Endodermal cell (in vitro differentiated cells): ENCODE measurements around the gene L1CAM. TPM values are rescaled to one million over a fixed set of nuclear protein-coding genes. Genes with fewer than 3 reads are reported as not detected.
A peak's percentile ranks its signal among the peaks of the same experiment; 100 is the strongest.

ENCODE experiments used
- DNase-seq: peaks from one replicate; pipeline ENCODE4 v3.0.0-alpha.2; 2017
- H3K27ac ChIP-seq: 2 replicates; pipeline ENCODE4 v1.5.1; 2013; ENCODE audit warnings: mild to moderate bottlenecking, low read depth, low read length, moderate library complexity
- H3K27me3 ChIP-seq: 2 replicates; pipeline ENCODE4 v1.6.1; 2013; ENCODE audit warnings: mild to moderate bottlenecking, low read length, moderate library complexity; ENCODE audit not compliant: insufficient read depth, control insufficient read depth, poor library complexity, severe bottlenecking
- H3K36me3 ChIP-seq: 2 replicates; pipeline ENCODE4 v1.7.0; 2013; ENCODE audit warnings: mild to moderate bottlenecking, low read length, moderate library complexity; ENCODE audit not compliant: control insufficient read depth, insufficient read depth
- H3K4me1 ChIP-seq: one replicate; pipeline ENCODE4 v1.7.0; 2013; ENCODE audit warnings: low read length; ENCODE audit not compliant: control insufficient read depth, insufficient read depth
- H3K4me3 ChIP-seq: 2 replicates; pipeline ENCODE4 v1.5.1; 2013; ENCODE audit warnings: mild to moderate bottlenecking, low read length, moderate library complexity
- H3K9ac ChIP-seq: 2 replicates; pipeline ENCODE4 v1.6.1; 2013; ENCODE audit warnings: mild to moderate bottlenecking, low read length, moderate library complexity; ENCODE audit not compliant: poor library complexity, severe bottlenecking; ENCODE audit errors: extremely low read depth
- H3K9me3 ChIP-seq: 2 replicates; pipeline ENCODE4 v1.6.1; 2013; ENCODE audit warnings: mild to moderate bottlenecking, low read length, moderate library complexity; ENCODE audit not compliant: control insufficient read depth
- H3K27ac Mint-ChIP-seq: 2 replicates; pipeline ENCODE4 v1.8.0; 2020; ENCODE audit warnings: mixed read lengths
- H3K27me3 Mint-ChIP-seq: 2 replicates; pipeline ENCODE4 v1.8.0; 2021; ENCODE audit warnings: mild to moderate bottlenecking, mixed read lengths; ENCODE audit not compliant: insufficient read depth
- H3K36me3 Mint-ChIP-seq: 2 replicates; pipeline ENCODE4 v1.8.0; 2020; ENCODE audit warnings: low read depth, mixed read lengths
- H3K4me1 Mint-ChIP-seq: 2 replicates; pipeline ENCODE4 v1.8.0; 2020; ENCODE audit warnings: mixed read lengths
- H3K4me3 Mint-ChIP-seq: 2 replicates; pipeline ENCODE4 v1.8.0; 2020; ENCODE audit warnings: mild to moderate bottlenecking, moderate library complexity, mixed read lengths
- H3K9me3 Mint-ChIP-seq: 2 replicates; pipeline ENCODE4 v1.8.0; 2020; ENCODE audit warnings: mild to moderate bottlenecking, mixed read lengths
- WGBS, 2 experiments: methylation state at CpG; one replicate each; pipeline versions ENCODE4 v1.1.5 to v1.1.7; 2013; ENCODE audit warnings: missing lambda C conversion rate in 2 of 2, mixed read lengths in 1 of 2; ENCODE audit not compliant: insufficient coverage in 1 of 2, insufficient read length in 1 of 2; 5-methylcytosine and 5-hydroxymethylcytosine counted together
- total RNA-seq, 2 donors: library from RNA; stranded (reverse); fragmentation: NEBNext Ultra II Directional in 1 of 2; extraction: Animal tissue kit (Norgen Biotek cat#: 25700) in 1 of 2; gene quantifications; 2 replicates in 1 of 2; 3 replicates in 1 of 2; pipeline ENCODE4 v1.2.1, GENCODE V29; 2021
- TF ChIP-seq, protein P1 (sequence below): fragments of 200-600 bp; sonication (generic); conservative IDR thresholded peaks from 2 replicates; pipeline ENCODE4 v1.5.0; 2021; ENCODE audit warnings: antibody characterized with exemption, mild to moderate bottlenecking

The L1CAM gene
- total RNA-seq, 2 donors from 2014 or later = 7.5 to 29.0 TPM

DNA sequence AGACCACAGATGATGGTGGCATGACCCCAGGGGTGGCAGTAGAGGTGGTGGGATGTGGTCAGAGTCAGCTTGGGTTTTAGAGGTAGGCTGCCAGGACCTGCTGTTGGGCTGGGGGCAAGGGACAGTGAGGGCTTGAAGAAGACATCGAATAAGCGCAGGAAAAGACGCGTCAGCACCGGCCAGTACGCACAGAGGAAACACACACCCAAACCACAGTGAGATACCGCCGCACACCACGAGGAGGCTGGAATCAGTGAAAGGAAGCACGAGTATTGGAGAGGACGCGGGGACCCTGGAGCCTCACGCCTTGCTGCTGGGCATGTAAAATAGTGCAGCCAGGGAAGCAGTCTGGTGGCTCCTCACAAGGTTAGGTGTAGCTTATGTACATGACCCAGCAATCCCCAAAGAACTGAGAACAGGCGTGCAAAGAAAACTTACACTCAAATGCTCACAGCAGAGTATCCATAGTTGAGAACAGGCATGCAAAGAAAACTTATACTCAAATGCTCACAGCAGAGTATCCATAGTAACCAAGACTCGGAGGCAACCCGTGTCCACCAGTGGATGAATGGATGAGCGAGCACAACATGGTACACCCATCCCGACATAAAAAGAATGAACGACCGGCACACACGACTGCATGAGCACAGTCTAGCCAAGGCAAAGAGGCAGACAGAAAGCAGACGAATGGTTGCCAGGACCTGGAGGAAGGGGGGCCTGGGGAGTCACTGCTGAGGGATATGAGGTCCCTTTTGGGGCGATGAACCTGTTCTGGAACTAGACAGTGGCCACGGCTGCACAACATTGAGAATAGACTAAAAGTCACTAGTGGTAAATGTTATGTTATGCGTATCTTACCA, 68.9 kb downstream of the L1CAM start:
- Histone ChIP-seq H3K27ac (peak overlapping the region; percentile 66), H3K36me3 (no peaks in the 10 kb centered on the region), H3K4me3 (no peak overlapping the region), H3K9me3 (no peaks in the 10 kb centered on the region), H3K4me1 (no peaks in the 10 kb centered on the region), H3K27me3 (no peaks in the 10 kb centered on the region), H3K9ac (no peak overlapping the region)
- no peak overlapping the region for H3K27ac Mint-ChIP-seq
- TF ChIP-seq, protein P1, sequence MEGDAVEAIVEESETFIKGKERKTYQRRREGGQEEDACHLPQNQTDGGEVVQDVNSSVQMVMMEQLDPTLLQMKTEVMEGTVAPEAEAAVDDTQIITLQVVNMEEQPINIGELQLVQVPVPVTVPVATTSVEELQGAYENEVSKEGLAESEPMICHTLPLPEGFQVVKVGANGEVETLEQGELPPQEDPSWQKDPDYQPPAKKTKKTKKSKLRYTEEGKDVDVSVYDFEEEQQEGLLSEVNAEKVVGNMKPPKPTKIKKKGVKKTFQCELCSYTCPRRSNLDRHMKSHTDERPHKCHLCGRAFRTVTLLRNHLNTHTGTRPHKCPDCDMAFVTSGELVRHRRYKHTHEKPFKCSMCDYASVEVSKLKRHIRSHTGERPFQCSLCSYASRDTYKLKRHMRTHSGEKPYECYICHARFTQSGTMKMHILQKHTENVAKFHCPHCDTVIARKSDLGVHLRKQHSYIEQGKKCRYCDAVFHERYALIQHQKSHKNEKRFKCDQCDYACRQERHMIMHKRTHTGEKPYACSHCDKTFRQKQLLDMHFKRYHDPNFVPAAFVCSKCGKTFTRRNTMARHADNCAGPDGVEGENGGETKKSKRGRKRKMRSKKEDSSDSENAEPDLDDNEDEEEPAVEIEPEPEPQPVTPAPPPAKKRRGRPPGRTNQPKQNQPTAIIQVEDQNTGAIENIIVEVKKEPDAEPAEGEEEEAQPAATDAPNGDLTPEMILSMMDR = no peak
- no peaks in the 10 kb centered on the region for H3K27me3 Mint-ChIP-seq
- WGBS, 2 experiments = 93 to 94% methylated on average over 3 to 25 of the region's 25 CpGs
- peaks cover 66% of the 10 kb centered on the region for H3K9me3 Mint-ChIP-seq
- peaks cover 3% of the 10 kb centered on the region for H3K4me1 Mint-ChIP-seq
- no peaks in the 10 kb centered on the region for H3K36me3 Mint-ChIP-seq
- peak; percentile 40 for DNase-seq
- no peak overlapping the region for H3K4me3 Mint-ChIP-seq

DNA sequence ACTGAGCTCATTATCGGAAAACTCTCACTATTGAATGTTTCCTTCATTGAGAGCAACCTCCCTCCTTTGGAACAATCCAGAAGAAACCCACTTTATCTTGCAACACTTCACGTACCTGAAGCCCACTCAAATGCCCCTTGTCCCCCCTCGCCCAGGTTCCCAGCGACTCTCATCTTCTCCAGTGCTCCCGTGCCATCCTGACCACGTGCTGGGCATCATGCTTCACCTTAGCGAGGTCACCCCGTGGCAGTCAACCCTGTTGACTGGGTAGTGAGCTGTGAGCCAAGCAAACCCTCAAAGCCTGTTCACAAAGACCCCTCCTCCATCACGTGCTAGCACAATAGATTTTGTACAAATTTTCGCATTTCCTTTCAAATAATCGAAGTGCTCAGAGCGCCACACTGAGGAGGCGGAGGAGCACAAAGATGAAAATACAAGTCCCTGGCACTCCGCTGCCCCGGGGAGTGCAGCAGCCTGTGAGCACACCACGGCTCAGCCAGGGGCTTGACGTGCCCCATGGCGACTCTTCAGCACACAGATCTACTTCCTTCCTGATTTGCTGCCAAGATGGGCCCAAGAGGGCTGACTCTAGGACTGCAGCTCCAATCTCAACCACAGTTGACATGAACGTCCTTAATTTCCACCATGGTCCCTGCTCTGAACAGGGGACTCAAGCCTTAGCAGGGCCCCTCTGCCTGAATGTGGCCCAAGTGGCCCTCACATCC, 71.2 kb downstream of the L1CAM start:
- no peak overlapping the region for H3K27ac ChIP-seq
- no peaks in the 10 kb centered on the region for H3K36me3 Mint-ChIP-seq
- no peak overlapping the region for H3K4me3 ChIP-seq
- no peak overlapping the region for H3K27ac Mint-ChIP-seq
- no peaks in the 10 kb centered on the region for H3K27me3 Mint-ChIP-seq
- TF ChIP-seq, protein P1 = no peak
- H3K9ac ChIP-seq = no peak overlapping the region
- H3K27me3 ChIP-seq = no peaks in the 10 kb centered on the region
- H3K36me3 ChIP-seq = no peaks in the 10 kb centered on the region
- no peaks in the 10 kb centered on the region for H3K4me1 ChIP-seq
- no peaks in the 10 kb centered on the region for H3K9me3 ChIP-seq
- WGBS, 2 experiments = 79 to 94% methylated on average over 5 to 18 of the region's 19 CpGs
- peak; percentile 37 for DNase-seq
- peaks cover 3% of the 10 kb centered on the region for H3K4me1 Mint-ChIP-seq
- peaks cover 69% of the 10 kb centered on the region for H3K9me3 Mint-ChIP-seq
- H3K4me3 Mint-ChIP-seq = no peak overlapping the region

DNA sequence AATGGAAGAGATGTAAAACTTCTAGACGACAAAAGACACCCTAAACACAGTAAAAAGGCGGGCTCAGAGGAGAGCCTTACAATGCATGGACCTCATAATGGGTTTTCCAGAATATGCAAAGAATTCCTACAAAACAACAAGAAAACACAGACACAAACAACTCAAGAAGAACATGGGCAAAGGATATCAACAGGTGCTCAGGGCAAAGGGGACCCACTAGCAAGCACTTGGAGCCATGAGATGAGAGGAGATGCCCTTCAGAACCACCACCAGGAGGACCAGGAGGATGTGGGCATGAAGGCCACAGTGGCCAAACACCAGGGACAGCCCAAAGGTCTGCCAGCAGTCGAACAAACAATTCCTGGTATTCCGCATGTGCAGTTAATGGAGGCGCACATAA, 72.8 kb downstream of the L1CAM start:
- H3K4me1 ChIP-seq = no peaks in the 10 kb centered on the region
- no peak overlapping the region for H3K4me3 ChIP-seq
- Mint-ChIP-seq H3K4me3 (no peak overlapping the region), H3K27ac (no peak overlapping the region), H3K9me3 (peaks cover 75% of the 10 kb centered on the region), H3K27me3 (no peaks in the 10 kb centered on the region), H3K36me3 (no peaks in the 10 kb centered on the region), H3K4me1 (no peaks in the 10 kb centered on the region)
- no peaks in the 10 kb centered on the region for H3K36me3 ChIP-seq
- no peak overlapping the region for H3K27ac ChIP-seq
- H3K27me3 ChIP-seq = no peaks in the 10 kb centered on the region
- H3K9me3 ChIP-seq = no peaks in the 10 kb centered on the region
- TF ChIP-seq, protein P1 = no peak
- no peak for DNase-seq
- H3K9ac ChIP-seq = no peak overlapping the region
- 95 to 100% methylated on average over 3 to 5 of the region's 5 CpGs for whole genome bisulfite sequencing, 2 experiments
